SU-DHL-6 (cell line): Measurements from ENCODE around the gene CENPU.
"Not testable (repeated sequence)": the region's sequence is repeated elsewhere in the genome, so short reads cannot be mapped to it uniquely, and the experiment has no call there.

Experiments
- H2AFZ ChIP-seq: fragments of 200-600 bp; sonication (generic); 2 replicates; pipeline ENCODE4 v1.6.1; 2014; ENCODE audit warnings: low read depth, mild to moderate bottlenecking, moderate library complexity, mixed read lengths, antibody characterized with exemption, low read length; ENCODE audit not compliant: severe bottlenecking
- H3F3A ChIP-seq: fragments of 200-600 bp; shearing (Covaris generic); 2 replicates; pipeline ENCODE4 v1.6.0; 2016; ENCODE audit warnings: antibody characterized with exemption, mild to moderate bottlenecking; ENCODE audit not compliant: insufficient read depth
- H3K27ac ChIP-seq: fragments of 200-600 bp; sonication (generic); 2 replicates; pipeline ENCODE4 v1.5.1; 2016; ENCODE audit warnings: low read depth, mild to moderate bottlenecking, low read length, moderate library complexity, mixed read lengths
- H3K27me3 ChIP-seq: fragments of 200-600 bp; sonication (generic), shearing (Covaris generic); 2 replicates; pipeline ENCODE4 v1.6.0; 2014; ENCODE audit warnings: mild to moderate bottlenecking, low read length
- H3K36me3 ChIP-seq: fragments of 200-600 bp; sonication (generic); 2 replicates; pipeline ENCODE4 v1.6.1; 2014; ENCODE audit warnings: mild to moderate bottlenecking, low read length, mixed read lengths
- H3K4me2 ChIP-seq: fragments of 300-600, 200-600 bp; shearing (Covaris generic), sonication (generic); 2 replicates; pipeline ENCODE4 v1.6.0; 2014; ENCODE audit warnings: low read length, low read depth, mild to moderate bottlenecking; ENCODE audit not compliant: poor library complexity, severe bottlenecking
- H3K4me3 ChIP-seq: fragments of 200-600 bp; sonication (generic); 2 replicates; pipeline ENCODE4 v1.5.1; 2014; ENCODE audit warnings: antibody characterized with exemption, low read length, mild to moderate bottlenecking, mixed read lengths; ENCODE audit not compliant: insufficient read depth, poor library complexity, severe bottlenecking
- H3K79me2 ChIP-seq: fragments of 200-600 bp; sonication (generic); 2 replicates; pipeline ENCODE4 v1.6.1; 2014; ENCODE audit warnings: mild to moderate bottlenecking, low read length, moderate library complexity; ENCODE audit not compliant: insufficient read depth
- H3K9ac ChIP-seq: fragments of 200-600 bp; sonication (generic); 2 replicates; pipeline ENCODE4 v1.7.0; 2014; ENCODE audit warnings: mild to moderate bottlenecking, low read length
- H3K9me2 ChIP-seq: fragments of 200-600 bp; sonication (generic); replicated peaks from 2 replicates; pipeline ENCODE4 v1.6.1; 2014; ENCODE audit warnings: low read length; ENCODE audit not compliant: insufficient read depth
- H3K9me3 ChIP-seq: fragments of 200-600 bp; sonication (generic); 2 replicates; pipeline ENCODE4 v1.6.1; 2014; ENCODE audit warnings: low read length, mixed read lengths; ENCODE audit not compliant: insufficient read depth
- H4K20me1 ChIP-seq: fragments of 200-600 bp; sonication (generic); 2 replicates; pipeline ENCODE4 v1.6.1; 2014; ENCODE audit warnings: low read depth, mild to moderate bottlenecking, antibody characterized with exemption, low read length, moderate library complexity, mixed read lengths
- CTCF ChIP-seq: fragments of 200-600 bp; sonication (generic); IDR thresholded peaks from one replicate; pipeline ENCODE4 v1.5.1; 2017; ENCODE audit warnings: antibody characterized with exemption, mild to moderate bottlenecking, low read length, moderate library complexity; ENCODE audit not compliant: insufficient read depth, poor library complexity, severe bottlenecking
- EZH2phosphoT487 ChIP-seq: fragments of 200-600 bp; sonication (generic), shearing (Covaris generic); conservative IDR thresholded peaks from 2 replicates; pipeline ENCODE4 v1.6.1; 2018; ENCODE audit warnings: mild to moderate bottlenecking, antibody characterized with exemption, low read length, moderate library complexity, mixed read lengths

Gene CENPU

GRCh38 chr4:184740980-184741391, 7.1 kb upstream of the CENPU start:
- no peak overlapping the region for H3K4me2 ChIP-seq

GRCh38 chr4:184739575-184739974, 5.7 kb upstream of the CENPU start:
- not testable (repeated sequence) for H2AFZ ChIP-seq, H3K36me3 ChIP-seq, H3K79me2 ChIP-seq, H3K4me2 ChIP-seq, H3F3A ChIP-seq, H3K4me3 ChIP-seq, H3K27ac ChIP-seq, H3K9me2 ChIP-seq, H3K9me3 ChIP-seq, H3K9ac ChIP-seq, H3K27me3 ChIP-seq, H4K20me1 ChIP-seq

More at GRCh38 chr4:184740980-184741391, 7.1 kb upstream of the CENPU start:
- Histone ChIP-seq H3K27ac (no peak overlapping the region), H3K9me3 (no peaks in the 10 kb centered on the region), H3K36me3 (no peaks in the 10 kb centered on the region), H3K4me3 (no peak overlapping the region), H3K79me2 (no peaks in the 10 kb centered on the region), H2AFZ (no peak overlapping the region), H3F3A (no peaks in the 10 kb centered on the region), H4K20me1 (no peaks in the 10 kb centered on the region), H3K27me3 (no peaks in the 10 kb centered on the region), H3K9me2 (no peaks in the 10 kb centered on the region), H3K9ac (no peak overlapping the region)
- no peak for TF ChIP-seq EZH2phosphoT487
- no peak for TF ChIP-seq CTCF

- Histone ChIP-seq H3K4me3 (peak overlapping the region; percentile 61), H3K4me2 (peak overlapping the region; percentile 97), H2AFZ (peak overlapping the region; percentile 93), H3K36me3 (peaks cover 10% of the 10 kb centered on the region; the same call in 1 of the 2 replicates), H3F3A (no peaks in the 10 kb centered on the region), H3K27me3 (no peaks in the 10 kb centered on the region), H3K79me2 (peaks cover 40% of the 10 kb centered on the region), H3K9me2 (no peaks in the 10 kb centered on the region), H4K20me1 (0 out of 2 replicates have a peak, but pooled peaks cover 11% of the 10 kb centered on the region), H3K9ac (peak overlapping the region; percentile 62), H3K9me3 (no peaks in the 10 kb centered on the region), H3K27ac (0 out of 2 replicates have a peak overlapping the region, but pooled peaks have one; percentile 24)
- TF ChIP-seq CTCF (no peak), EZH2phosphoT487 (no peak)
Measured at GRCh38 chr4:184734758-184735157, 862 bp upstream of the CENPU start.

GRCh38 chr4:184732126-184732525, 1.8 kb downstream of the CENPU start:
- H3K4me3 ChIP-seq: peak overlapping the region; percentile 93
- H3K36me3 ChIP-seq: peaks cover 35% of the 10 kb centered on the region; the same call in 1 of the 2 replicates
- H3K4me2 ChIP-seq: peak overlapping the region; percentile 76
- H3F3A ChIP-seq: no peaks in the 10 kb centered on the region
- H4K20me1 ChIP-seq: 0 out of 2 replicates have a peak, but pooled peaks cover 11% of the 10 kb centered on the region
- H3K9me2 ChIP-seq: no peaks in the 10 kb centered on the region
- TF ChIP-seq CTCF (no peak), EZH2phosphoT487 (no peak)
- peak overlapping the region; percentile 92 for H3K9ac ChIP-seq
- H3K9me3 ChIP-seq: no peaks in the 10 kb centered on the region
- H3K27ac ChIP-seq: peak overlapping the region; percentile 81; the same call in 1 of the 2 replicates
- H2AFZ ChIP-seq: no peak overlapping the region
- H3K27me3 ChIP-seq: no peaks in the 10 kb centered on the region
- H3K79me2 ChIP-seq: peaks cover 66% of the 10 kb centered on the region
